ENCODE data around the gene CAPG.

Gene CAPG

GRCh38 chr2:85453571-85453970 is 43.4 kb upstream of the CAPG start:
- Histone ChIP-seq H2AFZ (ENCODE audit: low read length) (no peak overlapping the region), H3K4me1 (ENCODE audit: low read length) (no peaks in the 10 kb centered on the region), H3K27ac (ENCODE audit: low read length) (no peak overlapping the region), H3K9me3 (replicated peaks; ENCODE audit: insufficient read depth, low read length) (no peaks in the 10 kb centered on the region), H3K36me3 (replicated peaks; ENCODE audit: insufficient read depth, low read length) (no peaks in the 10 kb centered on the region), H3K4me2 (ENCODE audit: low read depth, low read length) (no peak overlapping the region), H3K4me3 (ENCODE audit: low read length) (no peak overlapping the region), H4K20me1 (ENCODE audit: insufficient read depth, low read length) (no peaks in the 10 kb centered on the region), H3K9me2 (replicated peaks; ENCODE audit: insufficient read depth, low read length) (no peaks in the 10 kb centered on the region), H3K79me2 (ENCODE audit: low read length) (no peaks in the 10 kb centered on the region), H3F3A (ENCODE audit: insufficient read depth, low read length) (no peaks in the 10 kb centered on the region), H3K27me3 (replicated peaks; ENCODE audit: insufficient read depth, low read length) (no peaks in the 10 kb centered on the region), H3K9ac (ENCODE audit: low read length) (no peak overlapping the region)
- no peak for TF ChIP-seq EZH2phosphoT487 (IDR thresholded peaks at IDR 0.05; ENCODE audit: low read length)
- no peak for TF ChIP-seq CTCF (IDR thresholded peaks at IDR 0.05; ENCODE audit: low read length)
- TF ChIP-seq EZH2 (optimal IDR thresholded peaks at IDR 0.05; ENCODE audit: low read depth, low read length), result no peak
- no peak for DNase-seq

DNA sequence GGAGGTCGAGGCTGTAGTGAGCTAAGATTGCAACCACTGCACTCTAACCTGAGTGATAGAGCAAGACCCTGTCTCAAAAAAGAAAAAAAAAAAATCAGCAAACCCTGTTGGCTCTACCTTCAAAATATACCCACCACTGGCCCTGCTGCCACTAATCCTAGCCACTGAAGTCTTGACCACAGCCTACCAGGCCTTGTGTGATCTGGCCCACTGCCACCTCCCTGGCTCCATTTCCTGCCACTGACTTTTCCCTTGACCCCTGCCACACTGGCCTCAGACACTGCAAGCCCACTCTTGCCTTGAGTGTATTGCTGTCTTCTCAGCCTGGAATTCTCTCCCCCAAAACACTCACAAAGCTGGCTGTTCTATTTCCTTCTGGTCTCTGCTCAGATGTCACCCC is 42.1 kb upstream of the CAPG start:
- Histone ChIP-seq H3K4me3 (ENCODE audit: low read length) (no peak overlapping the region), H3K9me3 (replicated peaks; ENCODE audit: insufficient read depth, low read length) (no peaks in the 10 kb centered on the region), H3K27ac (ENCODE audit: low read length) (no peak overlapping the region), H2AFZ (ENCODE audit: low read length) (no peak overlapping the region), H3K79me2 (ENCODE audit: low read length) (no peaks in the 10 kb centered on the region), H3K4me1 (ENCODE audit: low read length) (no peaks in the 10 kb centered on the region), H3K9me2 (replicated peaks; ENCODE audit: insufficient read depth, low read length) (no peaks in the 10 kb centered on the region), H3K4me2 (ENCODE audit: low read depth, low read length) (no peak overlapping the region), H3F3A (ENCODE audit: insufficient read depth, low read length) (no peaks in the 10 kb centered on the region), H3K36me3 (replicated peaks; ENCODE audit: insufficient read depth, low read length) (no peaks in the 10 kb centered on the region), H3K9ac (ENCODE audit: low read length) (no peak overlapping the region), H4K20me1 (ENCODE audit: insufficient read depth, low read length) (no peaks in the 10 kb centered on the region), H3K27me3 (replicated peaks; ENCODE audit: insufficient read depth, low read length) (no peaks in the 10 kb centered on the region)
- DNase-seq, result no peak
- no peak for TF ChIP-seq EZH2phosphoT487 (IDR thresholded peaks at IDR 0.05; ENCODE audit: low read length)
- TF ChIP-seq EZH2 (optimal IDR thresholded peaks at IDR 0.05; ENCODE audit: low read depth, low read length), result no peak
- no peak for TF ChIP-seq CTCF (IDR thresholded peaks at IDR 0.05; ENCODE audit: low read length)

GRCh38 chr2:85449214-85449588 is 39.0 kb upstream of the CAPG start:
- Histone ChIP-seq H3K9ac (ENCODE audit: low read length) (no peak overlapping the region), H3F3A (ENCODE audit: insufficient read depth, low read length) (no peaks in the 10 kb centered on the region), H3K9me3 (replicated peaks; ENCODE audit: insufficient read depth, low read length) (no peaks in the 10 kb centered on the region), H3K27me3 (replicated peaks; ENCODE audit: insufficient read depth, low read length) (no peaks in the 10 kb centered on the region), H3K4me2 (ENCODE audit: low read depth, low read length) (no peak overlapping the region), H3K27ac (ENCODE audit: low read length) (no peak overlapping the region), H3K9me2 (replicated peaks; ENCODE audit: insufficient read depth, low read length) (no peaks in the 10 kb centered on the region), H3K36me3 (replicated peaks; ENCODE audit: insufficient read depth, low read length) (no peaks in the 10 kb centered on the region), H4K20me1 (ENCODE audit: insufficient read depth, low read length) (no peaks in the 10 kb centered on the region), H3K4me3 (ENCODE audit: low read length) (no peak overlapping the region), H3K79me2 (ENCODE audit: low read length) (no peaks in the 10 kb centered on the region), H2AFZ (ENCODE audit: low read length) (no peak overlapping the region), H3K4me1 (ENCODE audit: low read length) (no peaks in the 10 kb centered on the region)
- TF ChIP-seq EZH2 (optimal IDR thresholded peaks at IDR 0.05; ENCODE audit: low read depth, low read length), result no peak
- no peak for TF ChIP-seq CTCF (IDR thresholded peaks at IDR 0.05; ENCODE audit: low read length)
- TF ChIP-seq EZH2phosphoT487 (IDR thresholded peaks at IDR 0.05; ENCODE audit: low read length), result no peak
- DNase-seq, result no peak
